ENCODE results near the gene ST7. TPM values are rescaled to one million over a fixed set of nuclear protein-coding genes. Genes with fewer than 3 reads are reported as not detected.
"Not testable (repeated sequence)": the region's sequence is repeated elsewhere in the genome, so short reads cannot be mapped to it uniquely, and the experiment has no call there.

The ST7 gene
- total and polyA plus RNA-seq, 2 experiments from 2014 or later = 31.2 to 38.5 TPM

DNA sequence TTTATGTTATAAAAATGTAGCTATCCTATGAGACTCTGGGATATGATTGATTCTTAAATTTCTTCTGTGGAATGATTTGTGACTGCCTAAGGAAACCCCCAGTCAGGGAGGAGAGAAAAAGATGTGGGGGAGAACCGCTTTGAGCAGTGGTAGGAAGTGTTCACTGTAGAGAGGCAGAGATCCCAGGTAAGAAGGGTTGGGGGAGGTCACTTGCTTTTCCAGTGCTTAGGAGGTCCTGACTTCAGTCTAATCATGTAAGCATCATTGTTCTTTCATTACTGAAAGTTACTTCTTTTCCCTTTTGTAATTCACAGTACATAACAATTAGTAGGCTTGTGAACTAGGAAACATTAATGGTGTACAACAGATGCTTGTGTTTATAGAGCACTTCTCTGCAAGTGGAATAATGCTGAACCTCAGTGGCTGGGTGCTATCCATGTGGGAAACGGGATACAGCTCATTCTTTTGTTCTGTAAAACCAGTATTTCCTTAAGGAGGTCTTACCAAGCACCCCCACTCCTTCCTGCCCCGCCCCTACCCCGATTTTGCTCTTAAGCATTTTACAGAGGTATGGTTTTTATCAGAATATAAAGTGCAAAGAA, 165.4 kb downstream of the ST7 start:
- no peak for DNase-seq (ENCODE audit: low spot score)
- no peaks in the 10 kb centered on the region for H3K79me2 ChIP-seq
- no peaks in the 10 kb centered on the region for H3K36me3 ChIP-seq (replicated peaks; ENCODE audit: insufficient read depth, low read depth)
- TF ChIP-seq, protein P1, sequence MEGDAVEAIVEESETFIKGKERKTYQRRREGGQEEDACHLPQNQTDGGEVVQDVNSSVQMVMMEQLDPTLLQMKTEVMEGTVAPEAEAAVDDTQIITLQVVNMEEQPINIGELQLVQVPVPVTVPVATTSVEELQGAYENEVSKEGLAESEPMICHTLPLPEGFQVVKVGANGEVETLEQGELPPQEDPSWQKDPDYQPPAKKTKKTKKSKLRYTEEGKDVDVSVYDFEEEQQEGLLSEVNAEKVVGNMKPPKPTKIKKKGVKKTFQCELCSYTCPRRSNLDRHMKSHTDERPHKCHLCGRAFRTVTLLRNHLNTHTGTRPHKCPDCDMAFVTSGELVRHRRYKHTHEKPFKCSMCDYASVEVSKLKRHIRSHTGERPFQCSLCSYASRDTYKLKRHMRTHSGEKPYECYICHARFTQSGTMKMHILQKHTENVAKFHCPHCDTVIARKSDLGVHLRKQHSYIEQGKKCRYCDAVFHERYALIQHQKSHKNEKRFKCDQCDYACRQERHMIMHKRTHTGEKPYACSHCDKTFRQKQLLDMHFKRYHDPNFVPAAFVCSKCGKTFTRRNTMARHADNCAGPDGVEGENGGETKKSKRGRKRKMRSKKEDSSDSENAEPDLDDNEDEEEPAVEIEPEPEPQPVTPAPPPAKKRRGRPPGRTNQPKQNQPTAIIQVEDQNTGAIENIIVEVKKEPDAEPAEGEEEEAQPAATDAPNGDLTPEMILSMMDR (IDR thresholded peaks at IDR 0.05; ENCODE audit: poor library complexity) = no peak
- TF ChIP-seq EZH2 (IDR thresholded peaks at IDR 0.05; ENCODE audit: borderline replicate concordance) (no peak), EZH2phosphoT487 (IDR thresholded peaks at IDR 0.05; ENCODE audit: low read depth, severe bottlenecking, unreplicated experiment) (no peak)
- H3K4me3 ChIP-seq = no peak overlapping the region
- H3K27ac ChIP-seq = no peak overlapping the region
- H3K9me3 ChIP-seq (ENCODE audit: low read depth) = no peaks in the 10 kb centered on the region
- no peaks in the 10 kb centered on the region for H3K27me3 ChIP-seq
- WGBS (ENCODE audit: low lambda C conversion rate, missing lambda C conversion rate) = 38% methylated on average over 4 of the region's 4 CpGs
- H4K20me1 ChIP-seq (ENCODE audit: insufficient read depth, poor library complexity, severe bottlenecking) = no peaks in the 10 kb centered on the region
- no peak overlapping the region for H2AFZ ChIP-seq
- no peaks in the 10 kb centered on the region for H3K9me2 ChIP-seq (replicated peaks; ENCODE audit: insufficient read depth)
- no peak overlapping the region for H3K4me2 ChIP-seq
- H3K4me1 ChIP-seq (ENCODE audit: insufficient read depth) = no peaks in the 10 kb centered on the region

DNA sequence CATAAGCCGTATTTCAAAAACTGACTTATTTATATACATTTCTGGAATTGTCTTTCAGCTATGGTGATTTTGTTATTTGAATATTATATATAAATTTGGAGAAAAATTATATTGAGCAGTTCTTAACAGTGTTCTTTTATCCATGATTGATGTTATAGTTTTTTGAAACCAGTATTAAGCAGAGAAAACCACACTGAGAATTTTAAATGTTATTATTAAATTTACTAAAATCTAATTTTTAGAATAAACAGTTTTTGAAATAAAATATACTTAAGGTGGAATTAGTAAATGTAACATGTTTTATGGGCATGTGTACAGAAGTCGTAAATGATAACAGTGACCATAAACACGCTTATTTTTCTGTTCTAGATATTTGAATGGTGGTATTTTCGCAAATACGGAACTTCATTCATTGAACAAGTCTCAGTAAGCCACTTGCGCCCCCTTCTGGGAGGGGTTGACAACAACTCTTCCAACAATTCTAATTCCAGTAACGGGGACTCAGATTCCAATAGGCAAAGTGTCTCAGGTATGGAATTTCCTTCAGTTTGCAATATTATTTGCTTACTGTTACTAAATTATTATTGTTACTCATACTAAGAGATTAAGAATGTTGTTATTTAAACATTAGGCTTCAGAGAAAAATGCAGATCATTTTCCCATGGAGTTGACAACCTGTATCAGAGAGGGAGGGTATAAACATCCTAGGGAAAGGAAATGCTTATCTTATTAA, 166.1 kb downstream of the ST7 start:
- no peak for TF ChIP-seq EZH2 (IDR thresholded peaks at IDR 0.05; ENCODE audit: borderline replicate concordance)
- TF ChIP-seq, protein P1 (IDR thresholded peaks at IDR 0.05; ENCODE audit: poor library complexity) = peak; percentile 84
- WGBS (ENCODE audit: low lambda C conversion rate, missing lambda C conversion rate) = 18% methylated on average over 7 of the region's 7 CpGs

DNA sequence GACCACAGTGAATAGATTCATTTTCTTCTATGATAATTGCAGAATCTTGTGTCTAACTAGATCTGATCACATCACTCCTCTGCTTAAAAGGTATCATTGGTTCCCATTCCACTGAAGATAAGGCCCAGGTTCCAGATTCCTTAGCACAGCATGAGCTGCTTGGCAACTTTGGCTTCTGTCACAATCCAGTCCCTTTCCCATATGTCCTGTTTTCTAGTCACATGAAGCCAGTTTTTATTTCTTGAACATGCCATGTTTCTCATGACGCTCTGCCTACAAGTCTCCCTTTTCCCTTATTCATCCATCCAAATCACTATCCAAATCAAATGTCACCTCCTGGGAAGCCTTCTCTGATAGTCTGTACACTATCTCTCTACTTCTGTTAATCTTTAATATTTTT, 167.0 kb downstream of the ST7 start:
- not testable (repeated sequence) for H4K20me1 ChIP-seq (ENCODE audit: insufficient read depth, poor library complexity, severe bottlenecking); H3K27ac ChIP-seq; H3K79me2 ChIP-seq; DNase-seq (ENCODE audit: low spot score); H3K27me3 ChIP-seq; H3K9me2 ChIP-seq (replicated peaks; ENCODE audit: insufficient read depth); H3K4me3 ChIP-seq; H3K9me3 ChIP-seq (ENCODE audit: low read depth); H3K4me1 ChIP-seq (ENCODE audit: insufficient read depth); H2AFZ ChIP-seq; H3K36me3 ChIP-seq (replicated peaks; ENCODE audit: insufficient read depth, low read depth); H3K4me2 ChIP-seq
- WGBS (ENCODE audit: low lambda C conversion rate, missing lambda C conversion rate) = 100% methylated on average over 1 of the region's 1 CpG

More for the DNA sequence above, 166.1 kb downstream of the ST7 start:
- Histone ChIP-seq H3K9me2 (replicated peaks; ENCODE audit: insufficient read depth) (no peaks in the 10 kb centered on the region), H3K4me2 (no peak overlapping the region), H2AFZ (no peak overlapping the region), H3K27ac (no peak overlapping the region), H3K4me1 (ENCODE audit: insufficient read depth) (no peaks in the 10 kb centered on the region), H3K9me3 (ENCODE audit: low read depth) (no peaks in the 10 kb centered on the region), H3K27me3 (no peaks in the 10 kb centered on the region), H3K4me3 (no peak overlapping the region), H3K36me3 (replicated peaks; ENCODE audit: insufficient read depth, low read depth) (no peaks in the 10 kb centered on the region), H4K20me1 (ENCODE audit: insufficient read depth, poor library complexity, severe bottlenecking) (no peaks in the 10 kb centered on the region), H3K79me2 (no peaks in the 10 kb centered on the region)
- DNase-seq (ENCODE audit: low spot score) = peak; percentile 87

DNA sequence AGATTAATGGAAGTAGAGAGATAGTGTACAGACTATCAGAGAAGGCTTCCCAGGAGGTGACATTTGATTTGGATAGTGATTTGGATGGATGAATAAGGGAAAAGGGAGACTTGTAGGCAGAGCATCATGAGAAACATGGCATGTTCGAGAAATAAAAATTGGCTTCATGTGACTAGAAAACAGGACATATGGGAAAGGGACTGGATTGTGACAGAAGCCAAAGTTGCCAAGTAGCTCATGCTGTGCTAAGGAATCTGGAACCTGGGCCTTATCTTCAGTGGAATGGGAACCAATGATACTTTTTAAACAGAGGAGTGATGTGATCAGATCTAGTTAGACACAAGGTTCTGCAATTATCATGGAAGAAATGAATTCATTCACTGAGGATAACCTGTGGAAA, 168.7 kb downstream of the ST7 start:
- not testable (repeated sequence) for H3K4me1 ChIP-seq (ENCODE audit: insufficient read depth); H3K27ac ChIP-seq; H4K20me1 ChIP-seq (ENCODE audit: insufficient read depth, poor library complexity, severe bottlenecking); H3K9me2 ChIP-seq (replicated peaks; ENCODE audit: insufficient read depth); H3K4me2 ChIP-seq; H3K4me3 ChIP-seq; H3K9me3 ChIP-seq (ENCODE audit: low read depth); H3K79me2 ChIP-seq; H2AFZ ChIP-seq; H3K36me3 ChIP-seq (replicated peaks; ENCODE audit: insufficient read depth, low read depth); DNase-seq (ENCODE audit: low spot score); H3K27me3 ChIP-seq
- WGBS (ENCODE audit: low lambda C conversion rate, missing lambda C conversion rate) = 95% methylated on average over 1 of the region's 1 CpG

Measured in hepatocyte (in vitro differentiated cells).